ENCODE results near the gene ATXN7L1. TPM values are rescaled to one million over a fixed set of nuclear protein-coding genes. Genes with fewer than 3 reads are reported as not detected.

ATXN7L1 gene
- total and polyA plus RNA-seq, 2 of the 8 experiments (the other 6 are each of a cell fraction or from before 2014, with no cell fraction given): 14.3 to 34.0 TPM

- POLR2A ChIA-PET (ENCODE audit: partially characterized antibody): interaction anchor here (1.7 to 1.9 kb wide), 2 partner anchors 10 to 11 kb away, joined by 4 to 7 read pairs; no protein-coding TSS in a partner anchor
- no peak overlapping the region for H4K8ac ChIP-seq (ENCODE audit: extremely low read depth, insufficient read depth, low read length)
- H3K79me2 ChIP-seq (ENCODE audit: control insufficient read depth in 1 of 2, insufficient read depth in 2 of 2, low read length in 2 of 2): peaks cover 0 to 45% of the 10 kb centered on the region in 2 experiments; a peak in 2 of 4 replicates
- no peaks in the 10 kb centered on the region for H3K27me3 ChIP-seq (replicated peaks in 1 of 4; ENCODE audit: control insufficient read depth in 3 of 4, extremely low read depth in 1 of 4, insufficient read depth in 3 of 4, low read length in 3 of 4)
- H3K23me2 ChIP-seq (ENCODE audit: low read depth, low read length): no peaks in the 10 kb centered on the region
- CTCF ChIA-PET (ENCODE audit: partially characterized antibody): interaction anchor here (0.6 to 3.5 kb wide), 8 partner anchors 13 to 173 kb away, joined by 3 to 12 read pairs (median 4); no protein-coding TSS in a partner anchor
- H3K4me2 ChIP-seq (ENCODE audit: insufficient read depth in 1 of 2, low read depth in 2 of 2, low read length in 2 of 2): peak overlapping the region; percentile 25 to 39; a peak in 3 of 4 replicates
- no peak overlapping the region for H2BK12ac ChIP-seq (ENCODE audit: low read depth, low read length)
- H3K4ac ChIP-seq (replicated peaks; ENCODE audit: insufficient read length, low read depth, low read length): no peak overlapping the region
- DNase-seq (ENCODE audit: low read depth in 1 of 2, low spot score in 2 of 2): no peak
- peak overlapping the region in 1 of 4 experiments; percentile 9; a peak in 2 of 8 replicates for H3K4me3 ChIP-seq (ENCODE audit: extremely low read depth in 1 of 4, insufficient read depth in 2 of 4, low read depth in 3 of 4, low read length in 4 of 4)
- H3K36me3 ChIP-seq (ENCODE audit: control insufficient read depth in 2 of 4, insufficient read depth in 4 of 4, low read length in 3 of 4): peaks cover 0 to 3% (median 0%) of the 10 kb centered on the region in 4 experiments; a peak in 1 of 8 replicates
- H3K23ac ChIP-seq (ENCODE audit: insufficient read length): no peak overlapping the region
- peaks cover 6% of the 10 kb centered on the region; the same call in 1 of the 2 replicates for H3K79me1 ChIP-seq (ENCODE audit: low read depth, low read length)
- TF ChIP-seq SIRT6 (IDR thresholded peaks at IDR 0.05; ENCODE audit: low read length): no peak
- no peak for TF ChIP-seq EP300 (IDR thresholded peaks at IDR 0.05; ENCODE audit: borderline replicate concordance in 1 of 2, low read depth in 2 of 2, low read length in 2 of 2)
- no peak for TF ChIP-seq POLR2AphosphoS5 (IDR thresholded peaks at IDR 0.05; ENCODE audit: low read depth, low read length)
- TF ChIP-seq RFX5 (IDR thresholded peaks at IDR 0.05; ENCODE audit: borderline replicate concordance, low read depth, low read length): no peak
- TF ChIP-seq GTF2F1 (IDR thresholded peaks at IDR 0.05; ENCODE audit: borderline replicate concordance, low read depth, low read length): no peak
- H3K27ac ChIP-seq (ENCODE audit: low read depth, low read length): no peak overlapping the region
- no peak for FAIRE-seq
- no peak overlapping the region for H2AFZ ChIP-seq (ENCODE audit: low read length)
- H4K5ac ChIP-seq (ENCODE audit: insufficient read length, low read depth, low read length): no peak overlapping the region
- peak overlapping the region; percentile 55; the same call in 1 of the 2 replicates for H2BK20ac ChIP-seq (ENCODE audit: low read length)
- H4K20me1 ChIP-seq (replicated peaks in 1 of 2; ENCODE audit: control insufficient read depth in 1 of 2, insufficient read depth in 2 of 2, low read length in 2 of 2): peaks cover 2 to 3% of the 10 kb centered on the region in 2 experiments
- no peak overlapping the region for H4K91ac ChIP-seq (replicated peaks; ENCODE audit: insufficient read length, low read length)
- H2BK5ac ChIP-seq (ENCODE audit: low read depth, low read length): no peak overlapping the region
- WGBS, 2 experiments (ENCODE audit: extremely low coverage in 1 of 2, insufficient coverage in 1 of 2, insufficient read length in 1 of 2, insufficient replicate concordance in 2 of 2, low coverage in 1 of 2, low lambda C conversion rate in 2 of 2, missing lambda C conversion rate in 1 of 2): 73% methylated on average over 5 of the region's 5 CpGs; no CpG with 5 or more reads in 1 of the 2 experiments
- H3K18ac ChIP-seq (ENCODE audit: extremely low read depth, low read length): peak overlapping the region; percentile 66; the same call in 1 of the 2 replicates
- no peak overlapping the region for H2BK120ac ChIP-seq (replicated peaks; ENCODE audit: low read depth, low read length)
- no peak overlapping the region for H2AK5ac ChIP-seq (ENCODE audit: low read depth, low read length)
- no peak overlapping the region for H3K14ac ChIP-seq (ENCODE audit: insufficient read length)
- no peaks in the 10 kb centered on the region for H3K9me3 ChIP-seq (ENCODE audit: insufficient read depth in 2 of 2, low read depth in 1 of 2, low read length in 1 of 2)
- H3K56ac ChIP-seq (replicated peaks; ENCODE audit: insufficient read length, low read depth, low read length): no peak overlapping the region
- H3K4me1 ChIP-seq (replicated peaks in 1 of 4; ENCODE audit: control insufficient read depth in 3 of 4, insufficient read depth in 4 of 4, low read length in 3 of 4): peaks cover 6 to 17% (median 10%) of the 10 kb centered on the region in 4 experiments; a peak in 5 of 7 replicates
- H3K9ac ChIP-seq (replicated peaks in 1 of 4; ENCODE audit: extremely low read depth in 1 of 4, low read depth in 3 of 4, low read length in 3 of 4): no peak overlapping the region
- 0 out of 2 replicates have a peak overlapping the region, but pooled peaks have one; percentile 63 for H2BK15ac ChIP-seq (ENCODE audit: low read length)
Measured at GRCh38 chr7:105861224-105861623, 15.2 kb downstream of the ATXN7L1 start.

Data from H1 (cell line).